ENCODE measurements around the gene TSPAN6.

Gene TSPAN6

DNA sequence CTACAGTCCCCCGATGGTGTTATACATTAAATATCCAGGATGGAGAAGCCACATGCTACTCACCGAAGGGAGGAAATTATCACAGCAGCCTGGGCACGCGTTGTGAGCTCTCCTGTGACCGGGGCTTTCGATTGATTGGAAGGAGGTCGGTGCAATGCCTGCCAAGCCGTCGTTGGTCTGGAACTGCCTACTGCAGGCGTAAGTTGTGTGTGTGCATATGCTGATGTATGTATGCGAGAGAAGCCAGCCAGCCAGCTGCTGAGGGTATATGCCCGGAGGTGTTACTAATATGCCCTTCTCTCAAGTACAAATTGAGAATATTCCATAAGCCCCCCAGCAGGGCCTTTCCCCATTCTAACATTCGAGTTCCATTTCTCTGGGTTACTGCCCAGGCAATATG, 25.6 kb upstream of the TSPAN6 start:
- no peaks in the 10 kb centered on the region for H3K4me1 ChIP-seq (ENCODE audit: control insufficient read depth, insufficient read depth, low read length)
- H3K36me3 ChIP-seq (ENCODE audit: control insufficient read depth in 2 of 2, insufficient read depth in 1 of 2, low read length in 2 of 2), result peaks cover 0 to 23% of the 10 kb centered on the region in 2 experiments; a peak in 1 of 3 replicates
- no peak overlapping the region for H3K27ac ChIP-seq (ENCODE audit: extremely low read depth, low read depth, low read length)
- ChIA-PET POLR2A (no interaction called here), CTCF (interaction anchor here (0.6 to 2.1 kb wide), 5 partner anchors 9 to 108 kb away, joined by 3 to 16 read pairs (median 4); no protein-coding TSS in a partner anchor)
- no peak overlapping the region for H3K4me3 ChIP-seq (ENCODE audit: low read depth, low read length)
- TF ChIP-seq, protein P1, sequence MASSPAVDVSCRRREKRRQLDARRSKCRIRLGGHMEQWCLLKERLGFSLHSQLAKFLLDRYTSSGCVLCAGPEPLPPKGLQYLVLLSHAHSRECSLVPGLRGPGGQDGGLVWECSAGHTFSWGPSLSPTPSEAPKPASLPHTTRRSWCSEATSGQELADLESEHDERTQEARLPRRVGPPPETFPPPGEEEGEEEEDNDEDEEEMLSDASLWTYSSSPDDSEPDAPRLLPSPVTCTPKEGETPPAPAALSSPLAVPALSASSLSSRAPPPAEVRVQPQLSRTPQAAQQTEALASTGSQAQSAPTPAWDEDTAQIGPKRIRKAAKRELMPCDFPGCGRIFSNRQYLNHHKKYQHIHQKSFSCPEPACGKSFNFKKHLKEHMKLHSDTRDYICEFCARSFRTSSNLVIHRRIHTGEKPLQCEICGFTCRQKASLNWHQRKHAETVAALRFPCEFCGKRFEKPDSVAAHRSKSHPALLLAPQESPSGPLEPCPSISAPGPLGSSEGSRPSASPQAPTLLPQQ (tag by site-specific recombination; IDR thresholded peaks at IDR 0.05), result no peak
- TF ChIP-seq ZNF341 (tag by site-specific recombination; IDR thresholded peaks at IDR 0.05; ENCODE audit: low read depth) (no peak), ZNF350 (tag by site-specific recombination; IDR thresholded peaks at IDR 0.05) (no peak), ZNF324 (tag by site-specific recombination; IDR thresholded peaks at IDR 0.05) (no peak)
- TF ChIP-seq, protein P2, sequence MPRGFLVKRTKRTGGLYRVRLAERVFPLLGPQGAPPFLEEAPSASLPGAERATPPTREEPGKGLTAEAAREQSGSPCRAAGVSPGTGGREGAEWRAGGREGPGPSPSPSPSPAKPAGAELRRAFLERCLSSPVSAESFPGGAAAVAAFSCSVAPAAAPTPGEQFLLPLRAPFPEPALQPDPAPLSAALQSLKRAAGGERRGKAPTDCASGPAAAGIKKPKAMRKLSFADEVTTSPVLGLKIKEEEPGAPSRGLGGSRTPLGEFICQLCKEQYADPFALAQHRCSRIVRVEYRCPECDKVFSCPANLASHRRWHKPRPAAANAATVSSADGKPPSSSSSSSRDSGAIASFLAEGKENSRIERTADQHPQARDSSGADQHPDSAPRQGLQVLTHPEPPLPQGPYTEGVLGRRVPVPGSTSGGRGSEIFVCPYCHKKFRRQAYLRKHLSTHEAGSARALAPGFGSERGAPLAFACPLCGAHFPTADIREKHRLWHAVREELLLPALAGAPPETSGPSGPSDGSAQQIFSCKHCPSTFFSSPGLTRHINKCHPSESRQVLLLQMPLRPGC (tag by site-specific recombination; IDR thresholded peaks at IDR 0.05), result no peak
- H3K9me3 ChIP-seq (ENCODE audit: control insufficient read depth, insufficient read depth, low read depth, low read length), result no peaks in the 10 kb centered on the region

DNA sequence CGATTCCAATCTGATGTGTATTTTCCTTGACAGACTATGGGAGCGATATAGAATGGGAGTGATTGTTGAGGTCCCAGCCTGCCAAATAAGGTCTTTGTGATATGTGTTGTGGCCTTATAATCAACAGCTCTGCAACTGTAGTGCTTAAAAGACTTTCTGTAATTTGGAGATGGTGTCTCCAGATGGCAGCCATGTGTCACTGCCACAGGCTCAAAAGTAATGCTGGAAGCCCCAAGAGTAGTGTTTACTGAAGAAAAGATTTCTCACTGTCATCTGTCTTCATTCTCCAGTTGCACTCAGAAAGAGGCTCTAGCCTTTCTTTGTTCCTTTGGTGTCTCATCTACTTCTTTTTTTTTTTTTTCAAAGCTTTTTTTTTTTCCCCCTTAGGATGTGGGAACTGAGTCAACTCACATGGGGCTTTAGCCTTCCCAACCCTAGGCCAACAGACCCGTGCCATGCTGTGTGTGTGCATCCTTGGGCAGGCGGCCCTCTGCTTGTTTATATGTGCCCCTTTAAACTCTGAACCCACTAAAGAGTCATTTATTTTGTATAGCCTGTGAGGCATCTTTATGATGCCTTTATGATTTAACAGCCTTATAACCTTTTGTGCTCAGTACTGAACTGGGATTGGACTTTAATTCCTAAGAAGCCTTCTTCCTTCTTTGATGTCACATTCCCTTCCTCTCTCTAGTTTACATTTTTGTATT, 23.0 kb upstream of the TSPAN6 start:
- no peaks in the 10 kb centered on the region for H3K9me3 ChIP-seq (ENCODE audit: control insufficient read depth, insufficient read depth, low read depth, low read length)
- H3K4me3 ChIP-seq (ENCODE audit: low read depth, low read length), result no peak overlapping the region
- ChIA-PET CTCF (interaction anchor here (0.6 to 2.1 kb wide), 2 partner anchors 11 to 109 kb away, joined by 4 to 10 read pairs; no protein-coding TSS in a partner anchor), POLR2A (no interaction called here)
- H3K27ac ChIP-seq (ENCODE audit: extremely low read depth, low read depth, low read length), result no peak overlapping the region
- TF ChIP-seq, protein P3, sequence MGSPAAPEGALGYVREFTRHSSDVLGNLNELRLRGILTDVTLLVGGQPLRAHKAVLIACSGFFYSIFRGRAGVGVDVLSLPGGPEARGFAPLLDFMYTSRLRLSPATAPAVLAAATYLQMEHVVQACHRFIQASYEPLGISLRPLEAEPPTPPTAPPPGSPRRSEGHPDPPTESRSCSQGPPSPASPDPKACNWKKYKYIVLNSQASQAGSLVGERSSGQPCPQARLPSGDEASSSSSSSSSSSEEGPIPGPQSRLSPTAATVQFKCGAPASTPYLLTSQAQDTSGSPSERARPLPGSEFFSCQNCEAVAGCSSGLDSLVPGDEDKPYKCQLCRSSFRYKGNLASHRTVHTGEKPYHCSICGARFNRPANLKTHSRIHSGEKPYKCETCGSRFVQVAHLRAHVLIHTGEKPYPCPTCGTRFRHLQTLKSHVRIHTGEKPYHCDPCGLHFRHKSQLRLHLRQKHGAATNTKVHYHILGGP (tag by site-specific recombination; IDR thresholded peaks at IDR 0.05), result no peak
- TF ChIP-seq ZNF677 (tag by site-specific recombination; IDR thresholded peaks at IDR 0.05) (no peak), BCL11A (tag by site-specific recombination; IDR thresholded peaks at IDR 0.05; ENCODE audit: low read depth) (no peak), ZNF292 (tag by site-specific recombination; IDR thresholded peaks at IDR 0.05; ENCODE audit: borderline replicate concordance, low read depth) (no peak), ZNF37A (tag by site-specific recombination; IDR thresholded peaks at IDR 0.05) (no peak), ZNF76 (tag by site-specific recombination; IDR thresholded peaks at IDR 0.05; ENCODE audit: borderline replicate concordance, low read depth) (no peak), ZNF658 (tag by site-specific recombination; IDR thresholded peaks at IDR 0.05) (no peak), ZNF610 (tag by site-specific recombination; IDR thresholded peaks at IDR 0.05; ENCODE audit: borderline replicate concordance) (no peak), ZNF843 (tag by site-specific recombination; IDR thresholded peaks at IDR 0.05) (no peak)
- TF ChIP-seq, protein P4, sequence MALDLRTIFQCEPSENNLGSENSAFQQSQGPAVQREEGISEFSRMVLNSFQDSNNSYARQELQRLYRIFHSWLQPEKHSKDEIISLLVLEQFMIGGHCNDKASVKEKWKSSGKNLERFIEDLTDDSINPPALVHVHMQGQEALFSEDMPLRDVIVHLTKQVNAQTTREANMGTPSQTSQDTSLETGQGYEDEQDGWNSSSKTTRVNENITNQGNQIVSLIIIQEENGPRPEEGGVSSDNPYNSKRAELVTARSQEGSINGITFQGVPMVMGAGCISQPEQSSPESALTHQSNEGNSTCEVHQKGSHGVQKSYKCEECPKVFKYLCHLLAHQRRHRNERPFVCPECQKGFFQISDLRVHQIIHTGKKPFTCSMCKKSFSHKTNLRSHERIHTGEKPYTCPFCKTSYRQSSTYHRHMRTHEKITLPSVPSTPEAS (tag by site-specific recombination; IDR thresholded peaks at IDR 0.05), result no peak
- peaks cover 0 to 7% of the 10 kb centered on the region in 2 experiments; a peak in 1 of 3 replicates for H3K36me3 ChIP-seq (ENCODE audit: control insufficient read depth in 2 of 2, insufficient read depth in 1 of 2, low read length in 2 of 2)
- H3K4me1 ChIP-seq (ENCODE audit: control insufficient read depth, insufficient read depth, low read length), result no peaks in the 10 kb centered on the region

Measured in HEK293 (cell line).